ENCODE data around the gene SLC46A2. TPM values are rescaled to one million over a fixed set of nuclear protein-coding genes. Genes with fewer than 3 reads are reported as not detected.

SLC46A2 gene
- total and polyA plus RNA-seq, 2 of the 13 experiments (the other 11 are each of a cell fraction or from before 2014, with no cell fraction given): not detected

DNA sequence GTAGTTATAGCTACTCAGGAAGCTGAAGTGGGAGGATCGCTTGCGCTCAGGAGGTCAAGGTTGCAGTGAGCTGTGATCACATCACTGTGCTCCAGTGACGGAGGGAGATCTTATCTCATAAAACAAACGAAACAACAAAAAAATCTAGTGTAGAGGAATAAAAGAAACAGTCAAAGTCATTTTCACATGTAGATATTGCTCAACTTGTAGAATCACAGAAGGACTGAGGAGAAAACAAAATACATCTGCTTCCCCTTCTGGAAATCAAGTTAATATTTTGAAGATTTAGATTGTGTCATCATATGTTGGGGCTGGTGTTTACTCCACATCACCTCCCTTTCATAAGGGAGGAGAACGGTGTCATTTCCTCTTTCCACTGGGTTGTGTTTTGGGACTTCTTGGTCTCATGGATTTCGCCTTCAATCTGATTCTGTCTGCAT lies 8.2 kb upstream of the SLC46A2 start (continued):
- TF ChIP-seq SNAPC4 (CRISPR knock-in tag; IDR thresholded peaks at IDR 0.05) (no peak), CREM (IDR thresholded peaks at IDR 0.05) (peak; percentile 30; the same call in 1 of the 2 replicates), CREM (CRISPR knock-in tag; IDR thresholded peaks at IDR 0.05) (no peak), IRF2 (CRISPR knock-in tag; IDR thresholded peaks at IDR 0.05) (0 out of 2 replicates have a peak, but pooled peaks have one; percentile 25), KLF13 (CRISPR knock-in tag; IDR thresholded peaks at IDR 0.05) (no peak), ZNF12 (CRISPR knock-in tag; IDR thresholded peaks at IDR 0.05) (no peak), MIER3 (CRISPR knock-in tag; IDR thresholded peaks at IDR 0.05; ENCODE audit: borderline replicate concordance) (peak; percentile 24; the same call in 1 of the 2 replicates), ZBTB21 (CRISPR knock-in tag; IDR thresholded peaks at IDR 0.05) (peak; percentile 77), TRIM24 (CRISPR knock-in tag; IDR thresholded peaks at IDR 0.05) (no peak), FOSL2 (CRISPR knock-in tag; IDR thresholded peaks at IDR 0.05) (peak; percentile 35; the same call in 1 of the 2 replicates), FOXA3 (CRISPR knock-in tag; IDR thresholded peaks at IDR 0.05) (peak; percentile 35; the same call in 1 of the 2 replicates), SOX5 (CRISPR knock-in tag; IDR thresholded peaks at IDR 0.05; ENCODE audit: borderline replicate concordance) (peak; percentile 67; the same call in 1 of the 2 replicates), ZNF660 (CRISPR knock-in tag; IDR thresholded peaks at IDR 0.05; ENCODE audit: borderline replicate concordance, low read depth) (no peak), FOXP1 (IDR thresholded peaks at IDR 0.05) (no peak), FOXP1 (CRISPR knock-in tag; IDR thresholded peaks at IDR 0.05) (peak; percentile 84; the same call in 1 of the 2 replicates), ZGPAT (CRISPR knock-in tag; IDR thresholded peaks at IDR 0.05) (0 out of 2 replicates have a peak, but pooled peaks have one; percentile 43), RARA (CRISPR knock-in tag; IDR thresholded peaks at IDR 0.05) (peak; percentile 76), RCOR2 (CRISPR knock-in tag; IDR thresholded peaks at IDR 0.05) (0 out of 2 replicates have a peak, but pooled peaks have one; percentile 36), PHF20 (CRISPR knock-in tag; IDR thresholded peaks at IDR 0.05) (no peak)
- TF ChIP-seq, protein P1, sequence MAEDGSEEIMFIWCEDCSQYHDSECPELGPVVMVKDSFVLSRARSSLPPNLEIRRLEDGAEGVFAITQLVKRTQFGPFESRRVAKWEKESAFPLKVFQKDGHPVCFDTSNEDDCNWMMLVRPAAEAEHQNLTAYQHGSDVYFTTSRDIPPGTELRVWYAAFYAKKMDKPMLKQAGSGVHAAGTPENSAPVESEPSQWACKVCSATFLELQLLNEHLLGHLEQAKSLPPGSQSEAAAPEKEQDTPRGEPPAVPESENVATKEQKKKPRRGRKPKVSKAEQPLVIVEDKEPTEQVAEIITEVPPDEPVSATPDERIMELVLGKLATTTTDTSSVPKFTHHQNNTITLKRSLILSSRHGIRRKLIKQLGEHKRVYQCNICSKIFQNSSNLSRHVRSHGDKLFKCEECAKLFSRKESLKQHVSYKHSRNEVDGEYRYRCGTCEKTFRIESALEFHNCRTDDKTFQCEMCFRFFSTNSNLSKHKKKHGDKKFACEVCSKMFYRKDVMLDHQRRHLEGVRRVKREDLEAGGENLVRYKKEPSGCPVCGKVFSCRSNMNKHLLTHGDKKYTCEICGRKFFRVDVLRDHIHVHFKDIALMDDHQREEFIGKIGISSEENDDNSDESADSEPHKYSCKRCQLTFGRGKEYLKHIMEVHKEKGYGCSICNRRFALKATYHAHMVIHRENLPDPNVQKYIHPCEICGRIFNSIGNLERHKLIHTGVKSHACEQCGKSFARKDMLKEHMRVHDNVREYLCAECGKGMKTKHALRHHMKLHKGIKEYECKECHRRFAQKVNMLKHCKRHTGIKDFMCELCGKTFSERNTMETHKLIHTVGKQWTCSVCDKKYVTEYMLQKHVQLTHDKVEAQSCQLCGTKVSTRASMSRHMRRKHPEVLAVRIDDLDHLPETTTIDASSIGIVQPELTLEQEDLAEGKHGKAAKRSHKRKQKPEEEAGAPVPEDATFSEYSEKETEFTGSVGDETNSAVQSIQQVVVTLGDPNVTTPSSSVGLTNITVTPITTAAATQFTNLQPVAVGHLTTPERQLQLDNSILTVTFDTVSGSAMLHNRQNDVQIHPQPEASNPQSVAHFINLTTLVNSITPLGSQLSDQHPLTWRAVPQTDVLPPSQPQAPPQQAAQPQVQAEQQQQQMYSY (CRISPR knock-in tag; IDR thresholded peaks at IDR 0.05): no peak
- TF ChIP-seq, protein P2, sequence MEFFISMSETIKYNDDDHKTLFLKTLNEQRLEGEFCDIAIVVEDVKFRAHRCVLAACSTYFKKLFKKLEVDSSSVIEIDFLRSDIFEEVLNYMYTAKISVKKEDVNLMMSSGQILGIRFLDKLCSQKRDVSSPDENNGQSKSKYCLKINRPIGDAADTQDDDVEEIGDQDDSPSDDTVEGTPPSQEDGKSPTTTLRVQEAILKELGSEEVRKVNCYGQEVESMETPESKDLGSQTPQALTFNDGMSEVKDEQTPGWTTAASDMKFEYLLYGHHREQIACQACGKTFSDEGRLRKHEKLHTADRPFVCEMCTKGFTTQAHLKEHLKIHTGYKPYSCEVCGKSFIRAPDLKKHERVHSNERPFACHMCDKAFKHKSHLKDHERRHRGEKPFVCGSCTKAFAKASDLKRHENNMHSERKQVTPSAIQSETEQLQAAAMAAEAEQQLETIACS (CRISPR knock-in tag; IDR thresholded peaks at IDR 0.05): no peak
